HG03520 (cell line): ENCODE results near the gene TBX1.

Experiments used
- ATAC-seq: cut with Tn5 transposase; IDR thresholded peaks from one replicate; pipeline ENCODE4 v1.9.1; 2021; ENCODE audit warnings: mild to moderate bottlenecking, moderate library complexity; ENCODE audit not compliant: unreplicated experiment

Gene TBX1

GRCh38 chr22:19760058-19760950 is at the start of gene TBX1:
Gene TBX1 (plus strand): TSS chr22:19760778. CDS start chr22:19760844, 66 bp downstream.
- ATAC-seq: no peak

GRCh38 chr22:19713245-19713644 is 47.3 kb upstream of the TBX1 start:
- ATAC-seq: no peak

- ATAC-seq: no peak
These were observed 46.8 kb upstream of the TBX1 start for GRCh38 chr22:19713650-19714311.

- no peak for ATAC-seq
These were observed 46.0 kb upstream of the TBX1 start, which contains the start of gene SEPTIN5 for GRCh38 chr22:19714312-19715187. Gene SEPTIN5 (plus strand): TSS chr22:19714503. CDS start chr22:19714589, 86 bp downstream.

- no peak for ATAC-seq
These were observed 45.2 kb upstream of the TBX1 start for GRCh38 chr22:19715188-19715930.

GRCh38 chr22:19716041-19716828 is 44.3 kb upstream of the TBX1 start:
- ATAC-seq: no peak

GRCh38 chr22:19716829-19717105 is 43.8 kb upstream of the TBX1 start:
- no peak for ATAC-seq

GRCh38 chr22:19717181-19717580 is 43.4 kb upstream of the TBX1 start:
- no peak for ATAC-seq

- ATAC-seq: no peak
These were observed 42.7 kb upstream of the TBX1 start for GRCh38 chr22:19717691-19718455.

GRCh38 chr22:19718456-19719049 is 42.0 kb upstream of the TBX1 start:
- no peak for ATAC-seq

GRCh38 chr22:19719050-19719482 is 41.5 kb upstream of the TBX1 start:
- ATAC-seq: no peak

GRCh38 chr22:19719488-19720021 is 41.0 kb upstream of the TBX1 start:
- ATAC-seq: no peak

- no peak for ATAC-seq
These were observed 40.3 kb upstream of the TBX1 start for GRCh38 chr22:19720150-19720827.

- ATAC-seq: no peak
These were observed 39.6 kb upstream of the TBX1 start for GRCh38 chr22:19720999-19721329.

- ATAC-seq: no peak
These were observed 39.0 kb upstream of the TBX1 start for GRCh38 chr22:19721330-19722177.

- ATAC-seq: no peak
These were observed 38.2 kb upstream of the TBX1 start for GRCh38 chr22:19722178-19722981.

GRCh38 chr22:19722982-19723231 is 37.7 kb upstream of the TBX1 start:
- ATAC-seq: no peak
